Measurements from ENCODE around the gene BTF3.
A peak's percentile ranks its signal among the peaks of the same experiment; 100 is the strongest.
"Not testable (repeated sequence)": the region's sequence is repeated elsewhere in the genome, so short reads cannot be mapped to it uniquely, and the experiment has no call there.

The BTF3 gene

DNA sequence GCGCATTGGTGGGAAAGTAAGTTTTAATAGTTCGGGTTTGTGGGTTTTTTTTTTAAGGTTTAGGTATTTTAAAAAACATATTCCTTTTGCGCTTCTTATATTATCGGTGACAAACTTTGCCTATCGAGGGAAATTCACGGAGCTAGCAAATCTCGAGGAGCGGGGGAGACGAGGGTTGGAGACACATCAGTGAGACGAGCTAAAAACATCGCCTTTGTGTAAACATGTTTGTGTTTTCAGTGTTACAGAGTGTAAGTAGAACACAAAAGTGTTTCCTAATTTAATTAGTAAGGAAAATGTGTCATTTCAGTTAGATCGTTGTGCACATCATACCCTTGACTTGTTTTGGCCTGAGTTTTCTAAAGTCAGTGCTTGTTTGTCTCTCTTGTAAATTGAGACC, 945 bp downstream of the BTF3 start:
- H3K36me3 ChIP-seq (ENCODE audit: control insufficient read depth, insufficient read depth, low read length) = peaks cover 48% of the 10 kb centered on the region
- H3K4me1 ChIP-seq (ENCODE audit: control insufficient read depth, insufficient read depth, low read length) = peaks cover 17% of the 10 kb centered on the region
- H3K9me3 ChIP-seq (ENCODE audit: control insufficient read depth, insufficient read depth, low read depth, low read length) = no peaks in the 10 kb centered on the region
- H3K4me3 ChIP-seq (ENCODE audit: low read depth, low read length) = peak overlapping the region; percentile 88
- H3K27ac ChIP-seq (ENCODE audit: low read depth, low read length) = peak overlapping the region; percentile 98
- H3K9ac ChIP-seq (ENCODE audit: low read length) = peak overlapping the region; percentile 99
- H3K27me3 ChIP-seq (ENCODE audit: control insufficient read depth, insufficient read depth, low read length) = no peaks in the 10 kb centered on the region

DNA sequence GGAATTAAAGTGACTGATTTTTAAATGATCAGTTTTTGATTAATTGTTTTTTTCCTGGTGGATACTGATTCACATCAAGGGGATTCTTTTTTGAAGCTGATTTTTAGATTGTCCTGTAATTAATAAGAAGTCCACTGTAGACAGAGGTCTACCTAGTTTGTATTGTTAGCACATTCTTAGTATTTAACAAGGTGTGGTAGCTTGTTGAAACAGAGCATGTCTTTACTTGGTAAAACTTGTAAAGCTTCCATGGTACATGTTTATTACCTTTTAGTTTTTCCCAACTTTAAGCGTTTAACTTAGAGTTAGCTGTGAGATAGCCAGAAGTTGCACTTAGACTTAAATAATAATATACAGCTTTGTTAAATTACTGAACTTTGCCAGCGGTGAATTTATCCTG, 1.5 kb downstream of the BTF3 start:
- H3K36me3 ChIP-seq (ENCODE audit: control insufficient read depth, insufficient read depth, low read length) = peaks cover 53% of the 10 kb centered on the region

DNA sequence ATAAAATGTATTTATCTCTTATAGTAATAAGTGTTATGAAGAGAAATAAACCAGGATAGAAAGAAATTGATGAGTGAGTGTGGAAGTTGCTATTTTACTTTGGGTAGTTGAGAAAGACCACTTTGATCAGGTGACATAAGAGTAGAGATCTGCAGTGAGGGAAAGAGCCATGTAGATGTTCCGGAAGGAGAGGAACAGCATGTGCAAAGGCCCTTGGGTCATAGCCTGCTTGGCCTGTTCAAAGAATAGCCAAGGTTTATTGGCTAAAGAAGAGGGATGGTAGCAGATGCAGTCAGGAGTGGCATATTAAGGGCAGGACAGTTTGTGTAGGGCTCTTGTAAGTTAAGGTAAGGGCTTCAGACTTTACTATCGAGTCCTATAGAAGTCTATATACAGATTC, 3.2 kb downstream of the BTF3 start:
- Histone ChIP-seq H3K4me1 (ENCODE audit: control insufficient read depth, insufficient read depth, low read length) (peaks cover 15% of the 10 kb centered on the region), H3K27me3 (ENCODE audit: control insufficient read depth, insufficient read depth, low read length) (no peaks in the 10 kb centered on the region), H3K27ac (ENCODE audit: low read depth, low read length) (no peak overlapping the region), H3K9ac (ENCODE audit: low read length) (no peak overlapping the region), H3K9me3 (ENCODE audit: control insufficient read depth, insufficient read depth, low read depth, low read length) (no peaks in the 10 kb centered on the region), H3K4me3 (ENCODE audit: low read depth, low read length) (no peak overlapping the region), H3K36me3 (ENCODE audit: control insufficient read depth, insufficient read depth, low read length) (peaks cover 68% of the 10 kb centered on the region)

More for the DNA sequence above, 1.5 kb downstream of the BTF3 start:
- H3K9ac ChIP-seq (ENCODE audit: low read length) = peak overlapping the region; percentile 99
- no peaks in the 10 kb centered on the region for H3K27me3 ChIP-seq (ENCODE audit: control insufficient read depth, insufficient read depth, low read length)
- peak overlapping the region; percentile 88 for H3K4me3 ChIP-seq (ENCODE audit: low read depth, low read length)
- peak overlapping the region; percentile 98; the same call in 1 of the 2 replicates for H3K27ac ChIP-seq (ENCODE audit: low read depth, low read length)
- peaks cover 17% of the 10 kb centered on the region for H3K4me1 ChIP-seq (ENCODE audit: control insufficient read depth, insufficient read depth, low read length)
- no peaks in the 10 kb centered on the region for H3K9me3 ChIP-seq (ENCODE audit: control insufficient read depth, insufficient read depth, low read depth, low read length)

DNA sequence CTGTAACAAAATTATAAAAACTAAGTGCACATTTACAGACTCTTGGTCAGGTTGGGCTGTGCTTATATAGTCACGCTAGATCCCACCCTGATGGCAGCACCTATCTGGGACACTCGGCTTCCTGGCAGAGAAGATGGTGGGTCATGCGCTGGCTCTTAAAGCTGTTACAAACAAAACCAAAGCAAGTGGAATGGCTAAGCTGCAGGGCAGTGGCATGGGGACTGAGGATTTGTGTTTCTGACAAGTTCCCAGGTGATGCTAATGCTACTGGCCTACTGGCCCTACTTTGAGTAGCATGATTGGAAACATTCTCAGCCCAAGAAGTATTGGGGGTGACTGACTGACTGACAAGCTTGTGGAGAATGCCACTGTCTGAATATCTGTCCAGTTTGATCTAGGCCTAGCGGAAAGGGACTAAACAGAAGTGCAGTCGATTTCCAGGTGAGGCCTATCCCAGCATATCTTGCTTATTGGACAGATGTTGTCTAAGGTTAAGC, 8.3 kb downstream of the BTF3 start:
- Histone ChIP-seq H3K36me3 (ENCODE audit: control insufficient read depth, insufficient read depth, low read length) (peaks cover 55% of the 10 kb centered on the region), H3K4me3 (ENCODE audit: low read depth, low read length) (no peak overlapping the region), H3K9ac (ENCODE audit: low read length) (no peak overlapping the region)

DNA sequence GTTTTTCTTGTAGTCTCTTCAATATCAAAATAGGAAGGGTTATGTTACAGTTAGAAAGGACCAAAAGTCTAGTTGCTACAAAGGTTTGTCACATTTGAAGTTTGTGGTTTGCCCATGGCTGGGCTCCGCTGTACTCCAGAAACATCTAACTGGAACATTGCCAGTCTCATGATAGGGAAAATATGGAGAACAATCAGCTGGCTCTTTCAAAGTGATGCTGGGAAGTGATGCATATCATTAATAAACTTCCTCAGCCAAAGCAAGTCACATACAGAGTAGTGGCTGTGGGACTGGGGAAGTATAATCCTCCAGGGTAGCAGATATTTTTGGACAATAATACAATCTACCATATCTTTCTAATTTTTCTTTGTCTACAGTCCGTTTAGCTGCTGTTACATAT, 8.8 kb downstream of the BTF3 start:
- H3K4me3 ChIP-seq (ENCODE audit: low read depth, low read length) = no peak overlapping the region
- no peak overlapping the region for H3K27ac ChIP-seq (ENCODE audit: low read depth, low read length)
- H3K9ac ChIP-seq (ENCODE audit: low read length) = no peak overlapping the region
- peaks cover 50% of the 10 kb centered on the region for H3K36me3 ChIP-seq (ENCODE audit: control insufficient read depth, insufficient read depth, low read length)
- H3K9me3 ChIP-seq (ENCODE audit: control insufficient read depth, insufficient read depth, low read depth, low read length) = no peaks in the 10 kb centered on the region
- no peaks in the 10 kb centered on the region for H3K4me1 ChIP-seq (ENCODE audit: control insufficient read depth, insufficient read depth, low read length)
- no peaks in the 10 kb centered on the region for H3K27me3 ChIP-seq (ENCODE audit: control insufficient read depth, insufficient read depth, low read length)

More for the DNA sequence above, 8.3 kb downstream of the BTF3 start:
- Histone ChIP-seq H3K27ac (ENCODE audit: low read depth, low read length) (no peak overlapping the region), H3K27me3 (ENCODE audit: control insufficient read depth, insufficient read depth, low read length) (no peaks in the 10 kb centered on the region), H3K9me3 (ENCODE audit: control insufficient read depth, insufficient read depth, low read depth, low read length) (no peaks in the 10 kb centered on the region), H3K4me1 (ENCODE audit: control insufficient read depth, insufficient read depth, low read length) (no peaks in the 10 kb centered on the region)

DNA sequence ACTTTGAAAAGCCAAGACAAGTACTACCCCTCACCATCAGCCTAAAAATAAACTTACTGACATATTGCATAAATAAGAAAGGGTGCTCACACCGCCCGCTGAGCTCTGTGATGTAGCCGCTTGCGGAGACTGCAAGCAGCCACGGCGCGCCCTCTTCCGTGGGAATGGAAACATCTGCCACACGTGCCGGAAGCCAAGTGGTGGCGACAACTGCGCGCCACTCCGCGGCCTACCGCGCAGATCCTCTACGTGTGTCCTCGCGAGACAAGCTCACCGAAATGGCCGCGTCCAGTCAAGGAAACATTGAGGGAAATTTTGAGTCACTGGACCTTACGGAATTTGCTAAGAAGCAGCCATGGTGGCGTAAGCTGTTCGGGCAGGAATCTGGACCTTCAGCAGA, 10.3 kb downstream of the BTF3 start:
- H3K9me3 ChIP-seq (ENCODE audit: control insufficient read depth, insufficient read depth, low read depth, low read length); H3K4me3 ChIP-seq (ENCODE audit: low read depth, low read length); H3K4me1 ChIP-seq (ENCODE audit: control insufficient read depth, insufficient read depth, low read length); H3K27me3 ChIP-seq (ENCODE audit: control insufficient read depth, insufficient read depth, low read length); H3K27ac ChIP-seq (ENCODE audit: low read depth, low read length); H3K9ac ChIP-seq (ENCODE audit: low read length): not testable (repeated sequence)
- peaks cover 35% of the 10 kb centered on the region for H3K36me3 ChIP-seq (ENCODE audit: control insufficient read depth, insufficient read depth, low read length)

DNA sequence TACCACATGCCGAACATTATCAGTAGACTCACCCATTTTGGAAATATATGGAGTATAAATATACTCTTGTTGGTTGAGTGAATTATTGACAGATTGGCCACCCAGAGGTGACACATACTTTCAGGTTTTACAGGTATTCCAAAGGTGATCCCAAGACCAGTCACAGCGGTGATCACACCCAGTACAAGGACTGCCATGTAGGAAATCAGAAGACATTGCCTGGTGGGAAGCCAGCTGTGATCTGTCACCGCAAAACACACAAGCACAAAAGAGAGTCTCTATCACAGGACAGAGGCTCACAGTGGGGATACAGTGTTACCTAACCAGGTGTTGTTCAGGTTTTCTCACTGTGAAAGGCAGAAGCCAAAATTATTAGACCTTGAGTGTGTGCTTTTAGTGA, 15.8 kb downstream of the BTF3 start:
- Histone ChIP-seq H3K9me3 (ENCODE audit: control insufficient read depth, insufficient read depth, low read depth, low read length) (no peaks in the 10 kb centered on the region), H3K4me3 (ENCODE audit: low read depth, low read length) (no peak overlapping the region), H3K4me1 (ENCODE audit: control insufficient read depth, insufficient read depth, low read length) (peaks cover 6% of the 10 kb centered on the region; the same call in 1 of the 2 replicates), H3K36me3 (ENCODE audit: control insufficient read depth, insufficient read depth, low read length) (no peaks in the 10 kb centered on the region), H3K27ac (ENCODE audit: low read depth, low read length) (no peak overlapping the region), H3K27me3 (ENCODE audit: control insufficient read depth, insufficient read depth, low read length) (no peaks in the 10 kb centered on the region), H3K9ac (ENCODE audit: low read length) (no peak overlapping the region)

DNA sequence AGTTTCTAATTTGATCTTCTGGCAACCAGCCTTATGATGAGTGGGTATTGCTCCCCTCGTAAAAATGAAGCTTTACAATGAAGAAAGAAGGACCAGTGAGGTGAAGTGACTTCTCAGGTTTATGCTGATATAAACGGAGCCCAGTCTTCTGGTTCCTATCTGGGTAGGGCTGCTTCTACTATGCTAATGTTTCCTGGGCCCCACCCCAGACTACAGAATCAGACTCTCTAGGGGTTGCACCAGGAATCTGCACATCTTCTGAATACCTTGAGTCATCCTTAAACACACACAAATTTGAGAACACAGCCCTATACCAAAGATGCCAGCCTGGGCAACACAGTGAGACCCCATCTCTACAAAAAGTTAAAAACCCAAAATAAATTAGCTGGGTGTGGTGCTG, 16.2 kb downstream of the BTF3 start:
- Histone ChIP-seq H3K4me1 (ENCODE audit: control insufficient read depth, insufficient read depth, low read length) (peaks cover 8% of the 10 kb centered on the region), H3K9me3 (ENCODE audit: control insufficient read depth, insufficient read depth, low read depth, low read length) (no peaks in the 10 kb centered on the region), H3K27ac (ENCODE audit: low read depth, low read length) (no peak overlapping the region), H3K9ac (ENCODE audit: low read length) (no peak overlapping the region), H3K4me3 (ENCODE audit: low read depth, low read length) (no peak overlapping the region), H3K27me3 (ENCODE audit: control insufficient read depth, insufficient read depth, low read length) (no peaks in the 10 kb centered on the region), H3K36me3 (ENCODE audit: control insufficient read depth, insufficient read depth, low read length) (no peaks in the 10 kb centered on the region)

DNA sequence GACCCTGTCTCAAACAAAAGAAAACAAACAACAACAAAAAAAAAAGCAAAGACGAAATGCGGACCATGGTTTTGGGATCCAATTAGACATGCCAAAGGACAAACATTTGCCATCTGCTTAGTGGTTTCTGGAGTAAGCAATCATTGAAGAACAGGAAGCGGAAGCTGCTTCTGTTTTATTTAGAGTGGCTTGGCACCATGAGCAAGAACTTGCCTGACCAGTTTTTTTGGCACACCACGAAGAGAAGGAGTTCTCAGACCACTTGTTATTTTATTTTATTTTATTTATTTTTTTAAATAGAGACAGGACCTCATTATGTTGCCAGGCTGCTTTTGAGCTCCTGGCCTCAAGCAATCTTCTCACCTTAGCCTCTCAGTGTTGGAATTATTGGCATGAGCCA, 17.0 kb downstream of the BTF3 start:
- Histone ChIP-seq H3K4me1 (ENCODE audit: control insufficient read depth, insufficient read depth, low read length) (peaks cover 10% of the 10 kb centered on the region), H3K27ac (ENCODE audit: low read depth, low read length) (no peak overlapping the region)

DNA sequence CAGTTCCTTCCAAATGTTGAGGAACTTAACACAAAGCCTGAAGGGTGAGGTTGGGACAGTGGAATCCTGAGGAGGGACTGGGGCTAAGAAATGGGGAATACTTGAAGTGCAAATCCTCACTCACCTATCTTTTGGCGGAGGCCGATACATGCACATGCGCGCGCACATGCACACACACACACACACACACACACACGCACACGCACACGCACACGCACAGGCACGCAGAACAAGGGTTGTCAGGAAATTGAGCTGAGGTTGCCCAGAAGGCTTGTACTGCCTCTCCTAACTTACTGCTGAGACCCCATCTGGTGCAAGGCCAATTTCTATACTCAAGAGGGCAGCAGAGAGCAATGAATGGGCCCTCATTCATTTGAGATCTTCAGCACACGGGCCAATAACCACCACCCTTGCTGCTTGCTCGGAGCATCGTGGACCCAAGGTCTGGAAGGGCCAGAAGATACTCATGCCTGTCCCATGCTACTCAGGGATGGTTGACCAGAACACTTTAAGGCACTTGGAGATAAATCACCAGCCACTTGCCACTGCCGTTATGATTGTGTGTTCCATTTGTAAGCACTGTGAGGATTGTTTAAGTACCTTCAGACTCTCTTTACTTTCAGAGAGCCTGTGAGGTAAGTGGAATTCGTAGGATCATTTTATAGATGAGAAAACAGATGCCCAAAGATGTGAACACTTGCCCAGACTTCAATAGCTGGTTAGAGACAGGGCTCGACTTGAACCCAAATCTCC, 21.5 kb downstream of the BTF3 start:
- Histone ChIP-seq H3K27me3 (ENCODE audit: control insufficient read depth, insufficient read depth, low read length) (no peaks in the 10 kb centered on the region), H3K9me3 (ENCODE audit: control insufficient read depth, insufficient read depth, low read depth, low read length) (no peaks in the 10 kb centered on the region), H3K36me3 (ENCODE audit: control insufficient read depth, insufficient read depth, low read length) (no peaks in the 10 kb centered on the region), H3K4me3 (ENCODE audit: low read depth, low read length) (peak overlapping the region; percentile 38), H3K4me1 (ENCODE audit: control insufficient read depth, insufficient read depth, low read length) (peaks cover 10% of the 10 kb centered on the region), H3K9ac (ENCODE audit: low read length) (no peak overlapping the region), H3K27ac (ENCODE audit: low read depth, low read length) (no peak overlapping the region)

More for the DNA sequence above, 17.0 kb downstream of the BTF3 start:
- Histone ChIP-seq H3K27me3 (ENCODE audit: control insufficient read depth, insufficient read depth, low read length) (no peaks in the 10 kb centered on the region), H3K9me3 (ENCODE audit: control insufficient read depth, insufficient read depth, low read depth, low read length) (no peaks in the 10 kb centered on the region), H3K4me3 (ENCODE audit: low read depth, low read length) (no peak overlapping the region), H3K36me3 (ENCODE audit: control insufficient read depth, insufficient read depth, low read length) (no peaks in the 10 kb centered on the region), H3K9ac (ENCODE audit: low read length) (no peak overlapping the region)

DNA sequence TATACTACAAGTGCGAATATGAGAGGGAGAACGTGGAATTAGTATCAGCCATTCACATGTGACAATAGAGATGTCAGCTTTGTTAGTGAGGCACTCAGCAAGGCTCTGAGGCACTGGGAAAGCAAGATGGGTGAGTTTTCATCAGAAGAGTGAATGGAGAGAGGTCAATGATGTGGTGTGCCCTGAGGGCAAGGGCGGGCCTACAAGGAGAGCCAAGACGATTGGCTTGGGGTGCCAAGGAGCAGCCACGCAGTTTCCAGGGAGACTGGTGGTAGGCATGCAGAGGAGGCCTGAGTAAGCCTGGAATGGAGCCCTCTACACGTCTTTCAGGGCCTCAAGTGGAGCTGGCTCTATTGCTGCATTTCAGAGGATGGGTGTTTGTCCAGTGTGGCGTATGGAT, 24.7 kb downstream of the BTF3 start:
- no peaks in the 10 kb centered on the region for H3K9me3 ChIP-seq (ENCODE audit: control insufficient read depth, insufficient read depth, low read depth, low read length)
- H3K36me3 ChIP-seq (ENCODE audit: control insufficient read depth, insufficient read depth, low read length) = no peaks in the 10 kb centered on the region
- H3K9ac ChIP-seq (ENCODE audit: low read length) = no peak overlapping the region
- no peak overlapping the region for H3K4me3 ChIP-seq (ENCODE audit: low read depth, low read length)
- H3K27me3 ChIP-seq (ENCODE audit: control insufficient read depth, insufficient read depth, low read length) = no peaks in the 10 kb centered on the region
- peaks cover 4% of the 10 kb centered on the region; the same call in 1 of the 2 replicates for H3K4me1 ChIP-seq (ENCODE audit: control insufficient read depth, insufficient read depth, low read length)
- no peak overlapping the region for H3K27ac ChIP-seq (ENCODE audit: low read depth, low read length)

Measured in HUES6 (cell line).